Testis (tissue), 3 donors: Measurements from ENCODE around the gene TMEM123. TPM values are rescaled to one million over a fixed set of nuclear protein-coding genes. Genes with fewer than 3 reads are reported as not detected.

Source experiments
- DNase-seq: peaks from one replicate; pipeline ENCODE4 v3.0.0-alpha.2; 2019
- H3K27ac ChIP-seq, 2 donors: fragments of 200-600 bp; sonication (generic); one replicate each; pipeline ENCODE4 v1.5.1; 2019
- H3K27me3 ChIP-seq: fragments of 200-600 bp; sonication (generic); one replicate; pipeline ENCODE4 v1.5.1; 2019
- H3K36me3 ChIP-seq: fragments of 200-600 bp; sonication (generic); one replicate; pipeline ENCODE4 v1.5.1; 2017; ENCODE audit warnings: low read depth; ENCODE audit errors: missing control alignments
- H3K4me1 ChIP-seq: fragments of 200-600 bp; sonication (generic); one replicate; pipeline ENCODE4 v1.5.1; 2019
- H3K4me3 ChIP-seq, 2 donors: fragments of 200-600 bp; sonication (generic); one replicate each; pipeline ENCODE4 v1.5.1; 2017 to 2019
- H3K9me3 ChIP-seq: fragments of 200-600 bp; sonication (generic); one replicate; pipeline ENCODE4 v1.5.1; 2017
- CTCF ChIP-seq, 3 experiments: fragments of 450-650 bp in 2 of 3; fragments of 200-600 bp in 1 of 3; sonication (generic) in 1 of 3; IDR thresholded peaks; one replicate each; pipeline ENCODE4 v1.5.1; 2016 to 2019; ENCODE audit warnings: antibody characterized with exemption in 3 of 3, mild to moderate bottlenecking in 2 of 3, moderate library complexity in 1 of 3
- POLR2A ChIP-seq: fragments of 450-650 bp; IDR thresholded peaks from one replicate; pipeline ENCODE4 v1.6.1; 2017; ENCODE audit warnings: antibody characterized with exemption, mild to moderate bottlenecking, moderate library complexity
- WGBS, 2 donors: methylation state at CpG; one replicate each; pipeline ENCODE4 v1.1.5; 2018; 5-methylcytosine and 5-hydroxymethylcytosine counted together
- intact Hi-C: fragments of 100-400 bp; cut with DNase I; formaldehyde crosslinking; loops from one replicate; pipeline ENCODE4 v1.15.1; 2023; ENCODE audit warnings: low total_unique reads
- polyA plus RNA-seq: library from polyadenylated mRNA; stranded (reverse); fragments of 350-450 nt; fragmentation: Illumina TruSeq; extraction: RNeasy Lipid Tissue Mini Kit (QIAGEN cat#74804); gene quantifications from one replicate; pipeline ENCODE4 v1.2.3, GENCODE V29; 2014; ENCODE audit warnings: low read depth, low replicate concordance; ENCODE audit not compliant: insufficient read depth
- total RNA-seq, 2 donors: library from RNA; depleted of rRNA; stranded (reverse); fragments of >200 nt; gene quantifications; one replicate each; pipeline ENCODE4 v1.2.3, GENCODE V29; 2016

TMEM123 gene
- total and polyA plus RNA-seq, 3 donors from 2014 or later: 137 to 218 (median 177) TPM

- DNase-seq: peak; percentile 71
- no peaks in the 10 kb centered on the region for H3K9me3 ChIP-seq
- peaks cover 7% of the 10 kb centered on the region for H3K4me1 ChIP-seq
- H3K27ac ChIP-seq: peak overlapping the region; percentile 92 to 94
- intact Hi-C loops: no loop called here
- TF ChIP-seq CTCF (IDR thresholded peaks at IDR 0.05) (no peak), POLR2A (no peak)
- no peaks in the 10 kb centered on the region for H3K27me3 ChIP-seq
- peak overlapping the region in 1 of 2 donors; percentile 98 for H3K4me3 ChIP-seq
- 43 to 55% methylated on average over 7 of the region's 7 CpGs for WGBS, 2 donors
- H3K36me3 ChIP-seq: no peaks in the 10 kb centered on the region
Measured at GRCh38 chr11:102449651-102450570, 2.7 kb downstream of the TMEM123 start.

- peaks cover 7% of the 10 kb centered on the region for H3K4me1 ChIP-seq
- TF ChIP-seq POLR2A (no peak), CTCF (IDR thresholded peaks at IDR 0.05) (no peak)
Measured at GRCh38 chr11:102448869-102449224, 3.7 kb downstream of the TMEM123 start.

GRCh38 chr11:102447941-102448868 is 4.4 kb downstream of the TMEM123 start:
- peak overlapping the region; percentile 48 to 92 for H3K27ac ChIP-seq
- TF ChIP-seq CTCF (IDR thresholded peaks at IDR 0.05): no peak
- TF ChIP-seq POLR2A: no peak
- 67 to 77% methylated on average over 2 of the region's 2 CpGs for WGBS, 2 donors
- peaks cover 7% of the 10 kb centered on the region for H3K4me1 ChIP-seq
- no peaks in the 10 kb centered on the region for H3K36me3 ChIP-seq
- DNase-seq: no peak
- intact Hi-C loops: no loop called here
- no peaks in the 10 kb centered on the region for H3K27me3 ChIP-seq
- no peak overlapping the region for H3K4me3 ChIP-seq
- no peaks in the 10 kb centered on the region for H3K9me3 ChIP-seq

More at GRCh38 chr11:102448869-102449224, 3.7 kb downstream of the TMEM123 start:
- no peaks in the 10 kb centered on the region for H3K9me3 ChIP-seq
- H3K4me3 ChIP-seq: no peak overlapping the region
- no peaks in the 10 kb centered on the region for H3K36me3 ChIP-seq
- H3K27me3 ChIP-seq: no peaks in the 10 kb centered on the region
- whole genome bisulfite sequencing, 2 donors: 59 to 70% methylated on average over 2 of the region's 2 CpGs
- H3K27ac ChIP-seq: peak overlapping the region; percentile 48 to 92
- no peak for DNase-seq
- intact Hi-C loops: no loop called here

GRCh38 chr11:102447193-102447592 is 5.4 kb downstream of the TMEM123 start:
- peaks cover 7% of the 10 kb centered on the region for H3K4me1 ChIP-seq
- DNase-seq: no peak
- H3K9me3 ChIP-seq: no peaks in the 10 kb centered on the region
- TF ChIP-seq CTCF (IDR thresholded peaks at IDR 0.05): no peak
- no peak for TF ChIP-seq POLR2A
- H3K27ac ChIP-seq: no peak overlapping the region
- H3K27me3 ChIP-seq: no peaks in the 10 kb centered on the region
- H3K36me3 ChIP-seq: no peaks in the 10 kb centered on the region
- intact Hi-C loops: no loop called here
- H3K4me3 ChIP-seq: no peak overlapping the region
